Sigmoid colon (tissue), 7 donors: ENCODE measurements around the gene PAFAH2. TPM values are rescaled to one million over a fixed set of nuclear protein-coding genes. Genes with fewer than 3 reads are reported as not detected.

Source experiments
- DNase-seq: peaks from one replicate; pipeline ENCODE4 v3.0.0-alpha.2; 2019
- H3K27ac ChIP-seq, 4 donors: fragments of 200-600 bp; sonication (generic); one replicate each; pipeline ENCODE4 v1.5.1; 2016 to 2019; ENCODE audit warnings: mild to moderate bottlenecking in 1 of 4
- H3K27me3 ChIP-seq, 3 donors: fragments of 200-600 bp; sonication (generic); one replicate each; pipeline ENCODE4 v1.5.1; 2019; ENCODE audit warnings: mild to moderate bottlenecking in 1 of 3
- H3K36me3 ChIP-seq, 4 donors: fragments of 200-600 bp; sonication (generic); one replicate each; pipeline ENCODE4 v1.5.1; 2016 to 2019
- H3K4me1 ChIP-seq, 4 donors: fragments of 200-600 bp; sonication (generic); one replicate each; pipeline ENCODE4 v1.5.1; 2017 to 2019
- H3K4me3 ChIP-seq, 4 donors: fragments of 200-600 bp; sonication (generic); one replicate each; pipeline ENCODE4 v1.5.1; 2017 to 2019; ENCODE audit warnings: mild to moderate bottlenecking in 2 of 4, moderate library complexity in 1 of 4
- H3K9me3 ChIP-seq, 4 donors: fragments of 200-600 bp in 3 of 4; sonication (generic) in 3 of 4; one replicate each; pipeline versions ENCODE4 v1.5.1 to v1.6.1; 2013 to 2019
- EP300 ChIP-seq, 4 donors: sonication (generic); formaldehyde crosslinking; IDR thresholded peaks; one replicate each; pipeline ENCODE4 v1.6.1; 2017; ENCODE audit warnings: antibody characterized with exemption in 4 of 4
- POLR2A ChIP-seq, 2 donors: fragments of 450-650 bp; IDR thresholded peaks; one replicate each; pipeline ENCODE4 v1.6.1; 2016; ENCODE audit warnings: antibody characterized with exemption in 2 of 2, mild to moderate bottlenecking in 2 of 2, moderate library complexity in 2 of 2
- POLR2AphosphoS5 ChIP-seq, 4 donors: sonication (generic); formaldehyde crosslinking; IDR thresholded peaks; one replicate each; pipeline ENCODE4 v1.6.1; 2017; ENCODE audit warnings: antibody characterized with exemption in 4 of 4
- WGBS, 2 donors: extraction: QIAGEN DNeasy Blood & Tissue Kit; methylation state at CpG; one replicate each; pipeline ENCODE4 v1.1.7; 2013; 5-methylcytosine and 5-hydroxymethylcytosine counted together
- intact Hi-C: fragments of 100-400 bp; cut with DNase I; formaldehyde crosslinking; loops from one replicate; pipeline ENCODE4 v1.15.1; 2023
- polyA plus RNA-seq, 3 donors: library from polyadenylated mRNA; stranded (reverse); fragments of 200-250 nt; gene quantifications; one replicate each; pipeline ENCODE4 v1.2.3, GENCODE V29; 2013
- total RNA-seq, 4 donors: library from RNA; depleted of rRNA; stranded (reverse); fragments of >200 nt; gene quantifications; one replicate each; pipeline ENCODE4 v1.1.0, GENCODE V29; 2016
- TF ChIP-seq, protein P1 (sequence below), 4 experiments: fragments of 450-650 bp in 3 of 4; fragments of 200-600 bp in 1 of 4; IDR thresholded peaks; one replicate each; pipeline ENCODE4 v1.5.1; 2016 to 2019; ENCODE audit warnings: antibody characterized with exemption in 4 of 4, mild to moderate bottlenecking in 3 of 4, moderate library complexity in 2 of 4
- donor health status: healthy with polysubstance abuse.
- donor health status: Bipolar disorder and iron deficiency.
- donor health status: healthy.

The PAFAH2 gene
- total and polyA plus RNA-seq, 7 donors = 6.7 to 36.1 (median 12.2) TPM

DNA sequence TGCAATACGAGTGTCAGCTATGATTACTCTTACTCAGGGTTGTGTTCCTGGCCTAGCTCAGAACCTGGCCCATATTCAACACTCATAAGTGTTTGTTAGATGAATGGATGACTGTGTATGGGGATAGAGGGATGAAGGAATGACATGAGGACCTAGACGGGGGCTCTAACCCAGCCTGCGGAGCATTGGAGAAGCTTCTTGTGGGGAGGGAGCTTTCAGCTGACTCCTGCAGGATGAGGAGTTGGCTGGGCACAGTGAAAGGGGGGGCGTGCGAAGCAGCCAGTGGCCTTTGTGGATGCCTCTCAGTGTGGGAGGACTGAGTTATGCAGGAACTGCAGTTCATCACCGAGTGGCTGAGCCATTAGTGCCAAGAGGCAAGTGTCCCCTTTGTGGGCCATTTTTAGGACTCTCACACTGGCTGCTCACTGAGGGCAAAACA is 22.5 kb upstream of the PAFAH2 start:
- intact Hi-C loops = no loop called here
- Histone ChIP-seq H3K9me3 (no peaks in the 10 kb centered on the region), H3K27me3 (no peaks in the 10 kb centered on the region), H3K36me3 (no peaks in the 10 kb centered on the region), H3K27ac (no peak overlapping the region), H3K4me3 (no peak overlapping the region), H3K4me1 (peaks cover 0 to 27% (median 17%) of the 10 kb centered on the region in 4 donors)
- TF ChIP-seq POLR2AphosphoS5 (IDR thresholded peaks at IDR 0.05) = no peak
- TF ChIP-seq, protein P1, sequence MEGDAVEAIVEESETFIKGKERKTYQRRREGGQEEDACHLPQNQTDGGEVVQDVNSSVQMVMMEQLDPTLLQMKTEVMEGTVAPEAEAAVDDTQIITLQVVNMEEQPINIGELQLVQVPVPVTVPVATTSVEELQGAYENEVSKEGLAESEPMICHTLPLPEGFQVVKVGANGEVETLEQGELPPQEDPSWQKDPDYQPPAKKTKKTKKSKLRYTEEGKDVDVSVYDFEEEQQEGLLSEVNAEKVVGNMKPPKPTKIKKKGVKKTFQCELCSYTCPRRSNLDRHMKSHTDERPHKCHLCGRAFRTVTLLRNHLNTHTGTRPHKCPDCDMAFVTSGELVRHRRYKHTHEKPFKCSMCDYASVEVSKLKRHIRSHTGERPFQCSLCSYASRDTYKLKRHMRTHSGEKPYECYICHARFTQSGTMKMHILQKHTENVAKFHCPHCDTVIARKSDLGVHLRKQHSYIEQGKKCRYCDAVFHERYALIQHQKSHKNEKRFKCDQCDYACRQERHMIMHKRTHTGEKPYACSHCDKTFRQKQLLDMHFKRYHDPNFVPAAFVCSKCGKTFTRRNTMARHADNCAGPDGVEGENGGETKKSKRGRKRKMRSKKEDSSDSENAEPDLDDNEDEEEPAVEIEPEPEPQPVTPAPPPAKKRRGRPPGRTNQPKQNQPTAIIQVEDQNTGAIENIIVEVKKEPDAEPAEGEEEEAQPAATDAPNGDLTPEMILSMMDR (IDR thresholded peaks at IDR 0.05) = no peak
- TF ChIP-seq EP300 (IDR thresholded peaks at IDR 0.05) = no peak
- TF ChIP-seq POLR2A (IDR thresholded peaks at IDR 0.05) = no peak
- DNase-seq = no peak
- 72 to 75% methylated on average over 6 of the region's 6 CpGs for WGBS, 2 donors

DNA sequence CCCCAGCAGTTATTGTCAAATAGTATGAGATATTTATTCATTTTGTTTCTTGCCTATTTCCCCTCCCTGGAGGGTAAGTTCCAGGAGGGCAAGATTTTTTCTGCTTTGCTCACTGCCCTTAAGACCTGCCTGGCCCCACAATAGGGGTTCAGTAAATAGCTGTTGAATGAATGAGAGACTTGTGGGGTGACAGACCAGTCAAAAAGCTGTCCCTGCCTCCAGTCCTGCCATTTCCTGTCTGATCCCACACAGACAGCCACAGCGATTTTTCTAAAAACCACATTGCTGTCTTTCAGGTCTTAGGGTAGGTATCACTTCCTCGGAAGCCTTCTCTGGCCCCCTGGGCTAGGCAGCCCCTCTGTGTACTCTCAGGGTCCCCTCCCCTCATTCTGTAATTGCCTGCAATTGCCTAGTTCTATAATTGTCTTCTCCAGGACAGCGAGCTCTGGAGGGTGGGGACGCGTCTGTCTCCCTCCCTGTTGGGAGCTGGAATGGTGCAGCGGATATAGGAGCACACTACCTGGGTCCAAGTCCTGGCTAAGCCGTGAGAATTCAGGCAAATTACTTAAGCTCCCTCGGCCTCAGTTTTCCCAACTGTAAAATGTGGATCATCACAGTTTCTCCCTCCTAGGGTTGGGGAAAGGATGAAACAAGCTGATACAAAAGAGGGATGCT is 21.9 kb upstream of the PAFAH2 start:
- Histone ChIP-seq H3K36me3 (no peaks in the 10 kb centered on the region), H3K4me1 (peaks cover 0 to 27% (median 17%) of the 10 kb centered on the region in 4 donors), H3K4me3 (no peak overlapping the region), H3K27ac (no peak overlapping the region), H3K9me3 (no peaks in the 10 kb centered on the region), H3K27me3 (no peaks in the 10 kb centered on the region)
- 23 to 52% methylated on average over 8 of the region's 8 CpGs for WGBS, 2 donors
- intact Hi-C loops = no loop called here
- DNase-seq = no peak
- no peak for TF ChIP-seq POLR2A (IDR thresholded peaks at IDR 0.05)
- TF ChIP-seq POLR2AphosphoS5 (IDR thresholded peaks at IDR 0.05) = no peak
- no peak for TF ChIP-seq EP300 (IDR thresholded peaks at IDR 0.05)
- TF ChIP-seq, protein P1 (IDR thresholded peaks at IDR 0.05) = no peak

DNA sequence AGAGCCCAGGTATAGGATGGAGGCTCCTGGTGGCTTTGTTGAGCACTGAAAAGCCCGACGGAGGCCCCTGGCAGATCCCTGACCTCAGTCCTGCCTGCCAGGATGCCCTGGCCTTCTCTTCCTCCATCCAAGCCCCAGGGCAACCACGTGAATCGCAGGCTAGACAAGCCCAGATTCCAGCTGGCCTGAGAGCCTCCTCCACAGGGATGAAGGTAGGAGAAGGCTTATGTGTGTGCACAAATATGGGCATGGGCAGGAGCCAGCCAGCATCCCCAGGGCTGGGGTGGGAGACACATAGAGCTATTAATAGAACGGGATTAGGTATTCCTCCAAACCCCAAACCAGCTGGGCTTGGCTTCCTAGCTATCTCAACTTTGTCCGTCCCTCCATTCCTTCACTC is 19.7 kb upstream of the PAFAH2 start:
- no peaks in the 10 kb centered on the region for H3K27me3 ChIP-seq
- H3K9me3 ChIP-seq = no peaks in the 10 kb centered on the region
- 72 to 75% methylated on average over 6 of the region's 6 CpGs for WGBS, 2 donors
- intact Hi-C loops = no loop called here
- H3K27ac ChIP-seq = no peak overlapping the region
- no peak overlapping the region for H3K4me3 ChIP-seq
- H3K4me1 ChIP-seq = peaks cover 0 to 27% (median 17%) of the 10 kb centered on the region in 4 donors
- DNase-seq = no peak
- TF ChIP-seq EP300 (IDR thresholded peaks at IDR 0.05) = no peak
- TF ChIP-seq POLR2A (IDR thresholded peaks at IDR 0.05) = no peak
- no peak for TF ChIP-seq POLR2AphosphoS5 (IDR thresholded peaks at IDR 0.05)
- TF ChIP-seq, protein P1 (IDR thresholded peaks at IDR 0.05) = no peak
- no peaks in the 10 kb centered on the region for H3K36me3 ChIP-seq

DNA sequence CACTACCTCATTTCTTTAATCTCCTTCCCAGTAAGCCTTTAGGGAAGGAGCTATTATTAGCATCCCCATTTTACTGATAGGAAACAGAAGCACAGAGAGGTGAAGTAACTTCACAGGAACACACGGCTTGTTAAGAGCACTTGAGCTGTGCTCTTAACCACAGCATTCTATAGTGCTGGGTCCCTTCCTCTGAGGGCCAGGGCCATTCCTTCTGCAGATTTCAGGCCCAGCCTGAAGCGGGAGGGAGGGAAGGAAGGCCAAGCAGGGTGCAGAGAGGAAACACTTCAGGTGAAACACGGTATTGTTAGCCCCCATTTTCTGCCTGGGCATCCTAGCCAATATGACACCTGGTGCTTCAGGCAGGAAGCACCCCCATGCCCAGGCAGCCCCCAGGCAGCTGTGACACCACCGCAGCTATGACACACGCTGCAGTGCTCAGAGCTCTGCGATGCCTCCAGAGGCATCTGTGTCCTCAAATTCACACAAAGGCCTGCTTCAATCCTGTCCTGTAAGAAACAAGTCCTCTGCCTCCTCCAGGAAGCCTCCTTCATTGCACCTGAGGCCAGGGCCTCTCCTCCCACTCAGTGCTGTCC is 19.2 kb upstream of the PAFAH2 start:
- H3K9me3 ChIP-seq = no peaks in the 10 kb centered on the region
- no peak overlapping the region for H3K27ac ChIP-seq
- H3K27me3 ChIP-seq = no peaks in the 10 kb centered on the region
- TF ChIP-seq POLR2AphosphoS5 (IDR thresholded peaks at IDR 0.05) (no peak), EP300 (IDR thresholded peaks at IDR 0.05) (no peak), POLR2A (IDR thresholded peaks at IDR 0.05) (no peak)
- TF ChIP-seq, protein P1 (IDR thresholded peaks at IDR 0.05) = no peak
- intact Hi-C loops = no loop called here
- DNase-seq = no peak
- peaks cover 0 to 25% (median 15%) of the 10 kb centered on the region in 4 donors for H3K4me1 ChIP-seq
- H3K36me3 ChIP-seq = no peaks in the 10 kb centered on the region
- WGBS, 2 donors = 69 to 83% methylated on average over 6 of the region's 6 CpGs
- no peak overlapping the region for H3K4me3 ChIP-seq
